ENCODE results near the gene ZNF677. TPM values are rescaled to one million over a fixed set of nuclear protein-coding genes. Genes with fewer than 3 reads are reported as not detected.
"Not testable (repeated sequence)": the region's sequence is repeated elsewhere in the genome, so short reads cannot be mapped to it uniquely, and the experiment has no call there.

ZNF677 gene
- 1 to 10 TPM; 5.1 to 9.7 (median 6.8) TPM for total RNA-seq
- polyA plus RNA-seq = 1 to 10 TPM; 3.3 to 9.5 (median 4.0) TPM
- long read RNA-seq, donor 1, partial matches to known transcripts = 0 of 4 reads
- long read RNA-seq, donor 1, other reads (novel, unspliced or antisense) = 1 of 4 reads
- long read RNA-seq, donor 2, partial matches to known transcripts = 0 of 2 reads
- long read RNA-seq, donor 2, other reads (novel, unspliced or antisense) = 1 of 2 reads

DNA sequence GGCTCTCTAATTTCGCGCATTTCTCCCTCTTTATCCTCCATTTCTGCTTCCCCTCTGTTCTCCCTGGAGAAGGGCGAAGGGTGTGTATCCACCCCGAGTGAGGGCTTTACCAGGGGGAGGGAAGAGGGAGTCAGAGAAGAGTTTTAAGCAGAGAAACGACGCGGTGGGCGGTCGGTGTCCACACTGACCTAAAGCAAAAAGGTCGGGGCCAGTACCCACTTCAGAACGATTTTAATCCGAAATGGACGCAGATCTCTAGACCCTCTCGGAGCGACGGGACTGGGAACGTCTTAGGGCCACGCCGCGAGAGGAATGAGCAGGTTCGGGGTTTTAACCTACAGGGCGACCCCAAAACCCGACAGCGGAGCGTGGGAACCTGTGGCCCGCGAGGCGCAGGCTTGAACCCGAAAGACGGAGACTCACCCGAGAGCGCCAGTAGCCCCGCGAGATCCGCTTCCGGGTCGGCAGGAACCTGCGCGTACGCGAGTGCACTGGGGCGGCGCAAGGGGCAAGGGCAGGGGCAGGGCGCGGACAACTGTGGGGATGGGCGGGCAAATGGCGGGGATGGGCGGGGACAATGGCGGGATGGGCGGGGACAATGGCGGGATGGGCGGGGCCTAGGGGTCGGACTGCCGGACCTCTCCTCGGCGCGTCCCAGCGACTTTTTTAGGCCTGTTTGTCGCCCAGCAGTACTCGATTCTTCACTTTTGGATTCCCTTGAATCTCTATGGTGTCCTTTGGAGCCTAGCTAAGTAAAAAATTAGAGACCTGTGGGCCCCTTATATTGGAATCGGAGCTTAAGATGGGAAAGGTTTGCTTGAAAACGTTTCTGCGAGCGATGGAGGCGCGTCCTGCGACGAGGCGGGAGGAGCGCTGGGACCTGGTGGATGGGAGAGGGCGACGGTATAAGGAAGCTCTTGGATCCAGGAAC lies at the start of gene ZNF677:
Gene ZNF677, minus strand, starts transcription at position 463 of the 931 bp plus-strand sequence. CDS start 3,323 bp downstream, outside the sequence.
- 1 to 2% (median 2%) methylated on average over 72 of the region's 72 CpGs for WGBS, 3 donors
- Histone ChIP-seq H3K4me1 (no peaks in the 10 kb centered on the region), H3K4me3 (peak within 1 kb of the TSS; percentile 94), H3K36me3 (ENCODE audit: insufficient read depth in 1 of 2, low read depth in 1 of 2) (peaks cover 18 to 30% of the 10 kb centered on the region in 2 donors), H3K27me3 (ENCODE audit: insufficient read depth in 3 of 3, low read length in 2 of 3) (peaks cover 0 to 3% (median 0%) of the 10 kb centered on the region in 3 donors), H3K9me3 (peaks cover 32% of the 10 kb centered on the region), H3K27ac (peak within 1 kb of the TSS; percentile 76)
- TF ChIP-seq CTCF (IDR thresholded peaks at IDR 0.05) = no peak
- ATAC-seq = peak; percentile 100
- intact Hi-C loops (cut with DNase I) = loop anchor here in 1 of 2 donors (5.0 kb wide), 1 partner anchor 57 kb away; no protein-coding TSS in a partner anchor
- peak; percentile 93 to 96 for DNase-seq

- H3K27me3 ChIP-seq (ENCODE audit: insufficient read depth in 3 of 3, low read length in 2 of 3); intact Hi-C loops (cut with DNase I): not testable (repeated sequence)
- 18 to 71% methylated on average over 1 of the region's 8 CpGs; no CpG with 5 or more reads in 1 of the 3 donors for WGBS, 3 donors
Observed at GRCh38 chr19:53301341-53301740, 46.7 kb upstream of the ZNF677 start.

DNA sequence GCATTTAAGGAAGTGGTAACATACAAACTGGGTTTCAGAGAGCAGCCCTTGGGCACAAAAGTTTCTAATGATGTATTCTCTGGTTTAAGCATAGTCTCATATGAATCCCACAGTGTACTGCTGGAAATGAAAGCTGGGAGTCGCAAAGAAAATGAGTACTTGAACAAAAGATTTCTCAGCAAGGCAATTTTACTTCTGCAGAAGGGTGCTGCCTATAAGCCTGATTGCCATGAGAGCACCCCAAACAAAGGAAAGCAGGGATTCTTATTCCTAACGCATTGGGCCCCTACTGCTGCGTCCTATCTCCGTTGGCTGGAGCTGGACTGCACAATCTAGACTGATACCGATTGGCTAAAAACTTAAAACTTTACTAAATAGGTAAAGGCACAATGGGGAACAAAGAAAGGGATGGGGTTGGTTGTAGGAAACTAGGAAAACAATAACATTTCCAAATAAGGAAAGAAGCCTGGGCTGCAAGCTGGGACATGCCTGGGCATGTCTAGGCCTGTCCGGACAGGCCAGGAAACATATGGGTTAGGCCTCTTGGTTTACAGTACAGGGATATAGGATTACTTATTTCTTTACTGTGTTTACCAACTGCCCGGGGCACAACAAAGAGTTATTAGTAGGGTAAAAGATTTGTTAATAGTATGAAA lies 40.2 kb upstream of the ZNF677 start:
- Histone ChIP-seq H3K27ac (no peak overlapping the region), H3K9me3 (peaks cover 21% of the 10 kb centered on the region), H3K4me1 (no peaks in the 10 kb centered on the region), H3K4me3 (no peak overlapping the region), H3K27me3 (ENCODE audit: insufficient read depth in 3 of 3, low read length in 2 of 3) (no peaks in the 10 kb centered on the region), H3K36me3 (ENCODE audit: insufficient read depth in 1 of 2, low read depth in 1 of 2) (no peaks in the 10 kb centered on the region)
- no peak for DNase-seq
- no peak for ATAC-seq
- TF ChIP-seq CTCF (IDR thresholded peaks at IDR 0.05) = no peak
- intact Hi-C loops (cut with DNase I) = no loop called here
- 83 to 89% (median 86%) methylated on average over 7 of the region's 7 CpGs for WGBS, 3 donors

More at GRCh38 chr19:53301341-53301740, 46.7 kb upstream of the ZNF677 start:
- not testable (repeated sequence) for H3K4me1 ChIP-seq; H3K27ac ChIP-seq; DNase-seq; H3K4me3 ChIP-seq; ATAC-seq; H3K36me3 ChIP-seq (ENCODE audit: insufficient read depth in 1 of 2, low read depth in 1 of 2); H3K9me3 ChIP-seq

DNA sequence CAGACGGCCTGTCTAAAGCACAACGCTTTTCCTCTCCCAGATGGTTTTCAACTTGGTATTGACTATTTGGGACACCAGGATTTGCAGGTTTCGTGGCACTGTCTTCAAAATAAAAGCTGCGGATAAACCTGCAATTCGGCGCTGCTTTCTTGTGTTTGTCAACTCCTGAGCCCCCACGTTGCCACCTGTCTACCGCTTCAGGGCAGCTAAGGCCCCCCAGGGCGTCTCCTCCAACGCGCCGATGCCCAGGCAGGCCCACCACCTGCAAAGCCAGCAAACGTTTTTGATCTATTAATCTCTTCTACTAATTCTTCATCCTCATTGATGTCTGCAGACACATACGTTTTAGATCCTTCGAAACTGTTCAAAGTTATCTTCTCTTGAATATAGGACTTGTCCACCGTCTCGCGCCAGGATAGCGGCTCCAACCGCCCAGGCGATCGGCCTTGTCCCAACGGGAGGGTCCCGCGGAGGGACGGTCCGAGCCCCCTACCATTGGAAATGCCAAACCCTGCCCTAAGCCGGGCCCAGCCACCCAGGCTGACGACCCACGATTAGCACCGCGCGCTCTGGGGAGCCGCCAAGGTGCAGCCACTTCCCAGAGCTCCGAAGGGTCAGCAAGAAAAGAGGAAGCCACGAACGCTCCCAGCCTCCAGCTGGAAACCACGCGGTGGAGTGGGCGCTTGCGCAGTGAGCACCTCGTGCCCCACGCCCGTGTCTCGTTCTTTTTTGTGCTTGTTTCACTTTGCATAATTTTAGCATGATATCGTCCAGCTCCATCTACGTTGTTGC lies 36.3 kb upstream of the ZNF677 start:
- no peak for TF ChIP-seq CTCF (IDR thresholded peaks at IDR 0.05)
- Histone ChIP-seq H3K36me3 (ENCODE audit: insufficient read depth in 1 of 2, low read depth in 1 of 2) (no peaks in the 10 kb centered on the region), H3K9me3 (peaks cover 18% of the 10 kb centered on the region), H3K27me3 (ENCODE audit: insufficient read depth in 3 of 3, low read length in 2 of 3) (no peaks in the 10 kb centered on the region), H3K4me3 (no peak overlapping the region), H3K4me1 (no peaks in the 10 kb centered on the region), H3K27ac (no peak overlapping the region)
- intact Hi-C loops (cut with DNase I) = no loop called here
- 88 to 90% (median 88%) methylated on average over 47 of the region's 47 CpGs for WGBS, 3 donors
- ATAC-seq (no peak), DNase-seq (no peak)

Data from psoas muscle (tissue), 8 donors.